K562 (cell line): Measurements from ENCODE around the gene CDC42EP2.

Source experiments
- ARID2 ChIP-seq: fragments of 450-650 bp; IDR thresholded peaks from 2 replicates; pipeline ENCODE4 v1.6.1; 2017; ENCODE audit warnings: antibody characterized with exemption, mild to moderate bottlenecking
- CXXC5 ChIP-seq: fragments of 250-450 bp; sonication (Bioruptor Pico); IDR thresholded peaks from 2 replicates; pipeline ENCODE4 v1.8.0; 2022; ENCODE audit warnings: inconsistent platforms, mild to moderate bottlenecking, moderate library complexity
- EP300 ChIP-seq: IDR thresholded peaks from 2 replicates; pipeline ENCODE4 v1.6.1; 2012; ENCODE audit warnings: low read length, improper control_type of control experiment
- GABPA ChIP-seq: fragments of 200-800 bp; sonication (Bioruptor generic); conservative IDR thresholded peaks from 2 replicates; pipeline ENCODE4 v1.6.1; 2016; ENCODE audit warnings: low read depth, missing genetic modification characterization, missing compliant biosample characterization
- HDAC1 ChIP-seq, 2 experiments: fragments of 450-650 bp; IDR thresholded peaks; 2 replicates each; pipeline ENCODE4 v1.6.1; 2016 to 2017; ENCODE audit warnings: inconsistent platforms in 1 of 2, mild to moderate bottlenecking in 1 of 2, moderate library complexity in 1 of 2
- KDM1A ChIP-seq, 2 experiments: fragments of 450-650 bp; IDR thresholded peaks; 2 replicates each; pipeline ENCODE4 v1.6.1; 2016; ENCODE audit warnings: mild to moderate bottlenecking in 2 of 2
- KLF13 ChIP-seq: fragments of 450-650 bp; IDR thresholded peaks from 2 replicates; pipeline ENCODE4 v1.6.1; 2016; ENCODE audit warnings: missing genetic modification characterization, low read depth, mild to moderate bottlenecking, missing compliant biosample characterization, moderate library complexity, borderline replicate concordance
- NR2C1 ChIP-seq, 2 experiments: fragments of 450-650 bp; IDR thresholded peaks; 2 replicates each; pipeline ENCODE4 v1.6.1; 2017; ENCODE audit warnings: mild to moderate bottlenecking in 2 of 2, antibody characterized with exemption in 1 of 2, inconsistent platforms in 1 of 2, missing compliant biosample characterization in 1 of 2, missing genetic modification characterization in 1 of 2
- NR2F6 ChIP-seq: fragments of 450-650 bp; formaldehyde crosslinking; IDR thresholded peaks from 2 replicates; pipeline ENCODE4 v1.4.0; 2020; ENCODE audit warnings: mild to moderate bottlenecking
- NRF1 ChIP-seq, 2 experiments: fragments of 450-650 bp; IDR thresholded peaks in 1 of 2; conservative IDR thresholded peaks in 1 of 2; 2 replicates each; pipeline ENCODE4 v1.6.1; 2014; ENCODE audit warnings: mild to moderate bottlenecking in 2 of 2
- RAD21 ChIP-seq, 2 experiments: fragments of 250-450 bp in 1 of 2; fragments of 450-650 bp in 1 of 2; sonication (Bioruptor Pico) in 1 of 2; formaldehyde crosslinking in 1 of 2; IDR thresholded peaks in 1 of 2; conservative IDR thresholded peaks in 1 of 2; 2 replicates each; pipeline versions ENCODE4 v1.4.0 to v1.8.0; 2020 to 2022; ENCODE audit warnings: mild to moderate bottlenecking in 2 of 2, moderate library complexity in 1 of 2
- ZNF668 ChIP-seq: fragments of 250-450 bp; sonication (Bioruptor Pico); IDR thresholded peaks from 2 replicates; pipeline ENCODE4 v1.8.0; 2022; ENCODE audit warnings: mild to moderate bottlenecking, inconsistent platforms
- TF ChIP-seq, protein P1 (sequence below), 3 experiments: IDR thresholded peaks in 2 of 3; conservative IDR thresholded peaks in 1 of 3; 2 replicates each; pipeline ENCODE4 v1.5.1; 2011 to 2012; ENCODE audit warnings: low read length in 3 of 3, mild to moderate bottlenecking in 3 of 3, control low read depth in 2 of 3, improper control_type of control experiment in 1 of 3, inconsistent platforms in 1 of 3, low read depth in 1 of 3, mixed read lengths in 1 of 3, moderate library complexity in 1 of 3; ENCODE audit not compliant: insufficient read depth in 2 of 3
- TF ChIP-seq, protein P2 (sequence below): fragments of 450-650 bp; IDR thresholded peaks from 2 replicates; pipeline ENCODE4 v1.6.1; 2018; ENCODE audit not compliant: partially characterized antibody

- TF ChIP-seq ZNF668 (CRISPR knock-in tag) (no peak), KDM1A (IDR thresholded peaks at IDR 0.05) (no peak), GABPA (no peak), CXXC5 (CRISPR knock-in tag) (no peak), NRF1 (conservative IDR thresholded peaks at IDR 0.05 in 1 of 2, IDR thresholded peaks at IDR 0.05 in 1 of 2) (no peak), EP300 (no peak), KLF13 (tag) (no peak), ARID2 (no peak), HDAC1 (IDR thresholded peaks at IDR 0.05) (no peak), NR2C1 (IDR thresholded peaks at IDR 0.05) (no peak), NR2C1 (tag; IDR thresholded peaks at IDR 0.05) (no peak), RAD21 (CRISPR knock-in tag; conservative IDR thresholded peaks at IDR 0.05 in 1 of 2, IDR thresholded peaks at IDR 0.05 in 1 of 2) (no peak), NR2F6 (no peak)
- TF ChIP-seq, protein P1, sequence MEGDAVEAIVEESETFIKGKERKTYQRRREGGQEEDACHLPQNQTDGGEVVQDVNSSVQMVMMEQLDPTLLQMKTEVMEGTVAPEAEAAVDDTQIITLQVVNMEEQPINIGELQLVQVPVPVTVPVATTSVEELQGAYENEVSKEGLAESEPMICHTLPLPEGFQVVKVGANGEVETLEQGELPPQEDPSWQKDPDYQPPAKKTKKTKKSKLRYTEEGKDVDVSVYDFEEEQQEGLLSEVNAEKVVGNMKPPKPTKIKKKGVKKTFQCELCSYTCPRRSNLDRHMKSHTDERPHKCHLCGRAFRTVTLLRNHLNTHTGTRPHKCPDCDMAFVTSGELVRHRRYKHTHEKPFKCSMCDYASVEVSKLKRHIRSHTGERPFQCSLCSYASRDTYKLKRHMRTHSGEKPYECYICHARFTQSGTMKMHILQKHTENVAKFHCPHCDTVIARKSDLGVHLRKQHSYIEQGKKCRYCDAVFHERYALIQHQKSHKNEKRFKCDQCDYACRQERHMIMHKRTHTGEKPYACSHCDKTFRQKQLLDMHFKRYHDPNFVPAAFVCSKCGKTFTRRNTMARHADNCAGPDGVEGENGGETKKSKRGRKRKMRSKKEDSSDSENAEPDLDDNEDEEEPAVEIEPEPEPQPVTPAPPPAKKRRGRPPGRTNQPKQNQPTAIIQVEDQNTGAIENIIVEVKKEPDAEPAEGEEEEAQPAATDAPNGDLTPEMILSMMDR (IDR thresholded peaks at IDR 0.05 in 2 of 3, conservative IDR thresholded peaks at IDR 0.05 in 1 of 3; ENCODE audit: insufficient read depth in 2 of 3, low read depth in 1 of 3, low read length in 3 of 3): no peak
- TF ChIP-seq, protein P2, sequence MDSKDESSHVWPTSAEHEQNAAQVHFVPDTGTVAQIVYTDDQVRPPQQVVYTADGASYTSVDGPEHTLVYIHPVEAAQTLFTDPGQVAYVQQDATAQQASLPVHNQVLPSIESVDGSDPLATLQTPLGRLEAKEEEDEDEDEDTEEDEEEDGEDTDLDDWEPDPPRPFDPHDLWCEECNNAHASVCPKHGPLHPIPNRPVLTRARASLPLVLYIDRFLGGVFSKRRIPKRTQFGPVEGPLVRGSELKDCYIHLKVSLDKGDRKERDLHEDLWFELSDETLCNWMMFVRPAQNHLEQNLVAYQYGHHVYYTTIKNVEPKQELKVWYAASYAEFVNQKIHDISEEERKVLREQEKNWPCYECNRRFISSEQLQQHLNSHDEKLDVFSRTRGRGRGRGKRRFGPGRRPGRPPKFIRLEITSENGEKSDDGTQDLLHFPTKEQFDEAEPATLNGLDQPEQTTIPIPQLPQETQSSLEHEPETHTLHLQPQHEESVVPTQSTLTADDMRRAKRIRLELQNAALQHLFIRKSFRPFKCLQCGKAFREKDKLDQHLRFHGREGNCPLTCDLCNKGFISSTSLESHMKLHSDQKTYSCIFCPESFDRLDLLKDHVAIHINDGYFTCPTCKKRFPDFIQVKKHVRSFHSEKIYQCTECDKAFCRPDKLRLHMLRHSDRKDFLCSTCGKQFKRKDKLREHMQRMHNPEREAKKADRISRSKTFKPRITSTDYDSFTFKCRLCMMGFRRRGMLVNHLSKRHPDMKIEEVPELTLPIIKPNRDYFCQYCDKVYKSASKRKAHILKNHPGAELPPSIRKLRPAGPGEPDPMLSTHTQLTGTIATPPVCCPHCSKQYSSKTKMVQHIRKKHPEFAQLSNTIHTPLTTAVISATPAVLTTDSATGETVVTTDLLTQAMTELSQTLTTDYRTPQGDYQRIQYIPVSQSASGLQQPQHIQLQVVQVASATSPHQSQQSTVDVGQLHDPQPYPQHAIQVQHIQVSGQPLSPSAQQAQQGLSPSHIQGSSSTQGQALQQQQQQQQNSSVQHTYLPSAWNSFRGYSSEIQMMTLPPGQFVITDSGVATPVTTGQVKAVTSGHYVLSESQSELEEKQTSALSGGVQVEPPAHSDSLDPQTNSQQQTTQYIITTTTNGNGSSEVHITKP: no peak
Observed at GRCh38 chr11:65304110-65304509, 10.6 kb upstream of the CDC42EP2 start.
